CD14-positive monocyte (primary cell): ENCODE measurements around the gene MEIOSIN. TPM values are rescaled to one million over a fixed set of nuclear protein-coding genes. Genes with fewer than 3 reads are reported as not detected.

Source experiments
- DNase-seq, 3 donors: peaks; one replicate each; pipeline ENCODE4 v3.0.0-alpha.2; 2011 to 2022
- H2AFZ ChIP-seq: 2 replicates; pipeline ENCODE4 v1.6.0; 2012; ENCODE audit warnings: mild to moderate bottlenecking, low read depth, low read length, inconsistent platforms; ENCODE audit not compliant: insufficient read depth, poor library complexity, severe bottlenecking
- H3K27ac ChIP-seq, 2 donors: 1 replicate in 1 of 2; 2 replicates in 1 of 2; pipeline ENCODE4 v1.5.1; 2012 to 2013; ENCODE audit warnings: low read length in 2 of 2, control low read depth in 1 of 2, inconsistent platforms in 1 of 2, low read depth in 1 of 2, mild to moderate bottlenecking in 1 of 2
- H3K27me3 ChIP-seq, 2 donors: one replicate each; pipeline versions ENCODE4 v1.6.0 to v1.6.1; 2011 to 2013; ENCODE audit warnings: low read length in 2 of 2; ENCODE audit not compliant: control insufficient read depth in 2 of 2, insufficient read depth in 2 of 2
- H3K36me3 ChIP-seq, 2 donors: replicated peaks in 1 of 2; 1 replicate in 1 of 2; 2 replicates in 1 of 2; pipeline versions ENCODE4 v1.5.1 to v1.6.1; 2012 to 2013; ENCODE audit warnings: low read length in 2 of 2, control low read depth in 1 of 2, inconsistent platforms in 1 of 2, mild to moderate bottlenecking in 1 of 2; ENCODE audit not compliant: insufficient read depth in 2 of 2, control insufficient read depth in 1 of 2
- H3K4me1 ChIP-seq, 2 donors: 1 replicate in 1 of 2; 2 replicates in 1 of 2; pipeline versions ENCODE4 v1.5.1 to v1.6.1; 2012 to 2013; ENCODE audit warnings: low read length in 2 of 2, control low read depth in 1 of 2, inconsistent platforms in 1 of 2, mild to moderate bottlenecking in 1 of 2, moderate library complexity in 1 of 2; ENCODE audit not compliant: insufficient read depth in 2 of 2, control insufficient read depth in 1 of 2
- H3K4me2 ChIP-seq: replicated peaks from 2 replicates; pipeline ENCODE3; 2012; ENCODE audit warnings: low read length, moderate library complexity, mild to moderate bottlenecking; ENCODE audit not compliant: poor library complexity, severe bottlenecking; ENCODE audit errors: extremely low read depth
- H3K4me3 ChIP-seq, 3 experiments: fragments of 200-600 bp in 1 of 3; sonication (generic) in 1 of 3; replicated peaks in 1 of 3; 1 replicate in 2 of 3; 2 replicates in 1 of 3; pipeline ENCODE4 v1.5.1; 2011 to 2013; ENCODE audit warnings: low read length in 3 of 3, mild to moderate bottlenecking in 3 of 3, control low read depth in 2 of 3, low read depth in 2 of 3, inconsistent platforms in 1 of 3, moderate library complexity in 1 of 3
- H3K79me2 ChIP-seq: 2 replicates; pipeline ENCODE4 v1.6.0; 2012; ENCODE audit warnings: mild to moderate bottlenecking, control low read depth, inconsistent platforms, low read length, moderate library complexity; ENCODE audit not compliant: insufficient read depth
- H3K9ac ChIP-seq: 2 replicates; pipeline ENCODE4 v1.6.0; 2017; ENCODE audit warnings: low read length, mild to moderate bottlenecking; ENCODE audit not compliant: insufficient read depth, poor library complexity, severe bottlenecking
- H3K9me3 ChIP-seq, 2 donors: replicated peaks in 1 of 2; 1 replicate in 1 of 2; 2 replicates in 1 of 2; pipeline versions ENCODE4 v1.5.1 to v1.6.1; 2012 to 2013; ENCODE audit warnings: low read length in 2 of 2, control low read depth in 1 of 2; ENCODE audit not compliant: control insufficient read depth in 1 of 2, insufficient read depth in 1 of 2
- H4K20me1 ChIP-seq: 2 replicates; pipeline ENCODE4 v1.6.0; 2012; ENCODE audit warnings: mild to moderate bottlenecking, low read length, control low read depth, moderate library complexity; ENCODE audit not compliant: insufficient read depth
- H3K27ac Mint-ChIP-seq, 7 donors: one replicate each; pipeline ENCODE4 v1.8.0; 2020; ENCODE audit warnings: mild to moderate bottlenecking in 7 of 7, mixed read lengths in 7 of 7, moderate library complexity in 6 of 7, inconsistent platforms in 2 of 7
- H3K27me3 Mint-ChIP-seq, 3 donors: one replicate each; pipeline ENCODE4 v1.8.0; 2021 to 2022; ENCODE audit warnings: low read depth in 3 of 3, mild to moderate bottlenecking in 3 of 3, mixed read lengths in 3 of 3, moderate library complexity in 3 of 3, inconsistent platforms in 1 of 3
- H3K36me3 Mint-ChIP-seq, 2 donors: one replicate each; pipeline ENCODE4 v1.8.0; 2020; ENCODE audit warnings: mixed read lengths in 2 of 2, inconsistent platforms in 1 of 2, mild to moderate bottlenecking in 1 of 2
- H3K4me1 Mint-ChIP-seq: one replicate; pipeline ENCODE4 v1.8.0; 2020; ENCODE audit warnings: mild to moderate bottlenecking, mixed read lengths
- H3K4me3 Mint-ChIP-seq, 2 donors: one replicate each; pipeline ENCODE4 v1.8.0; 2020; ENCODE audit warnings: mild to moderate bottlenecking in 2 of 2, mixed read lengths in 2 of 2, moderate library complexity in 1 of 2
- H3K9me3 Mint-ChIP-seq, 7 donors: one replicate each; pipeline ENCODE4 v1.8.0; 2020 to 2022; ENCODE audit warnings: mixed read lengths in 7 of 7, mild to moderate bottlenecking in 6 of 7, moderate library complexity in 6 of 7, inconsistent platforms in 2 of 7
- CTCF ChIP-seq: fragments of 200-600 bp; IDR thresholded peaks from one replicate; pipeline ENCODE4 v1.8.0; 2022; ENCODE audit warnings: antibody characterized with exemption, mild to moderate bottlenecking
- WGBS: methylation state at CpG from one replicate; pipeline ENCODE4 v1.1.5; 2013; ENCODE audit warnings: missing lambda C conversion rate; ENCODE audit not compliant: insufficient coverage; 5-methylcytosine and 5-hydroxymethylcytosine counted together
- intact Hi-C, 2 donors: fragments of 100-400 bp; cut with micrococcal nuclease; formaldehyde crosslinking; loops; one replicate each; pipeline versions ENCODE4 v1.15.0 to v1.15.1; 2023
- polyA plus RNA-seq, 3 donors: library from polyadenylated mRNA; depleted of rRNA in 1 of 3; unstranded in 2 of 3; stranded (reverse) in 1 of 3; fragments of 300-500 nt in 2 of 3; fragments of >200 nt in 1 of 3; fragmentation: Illumina TruSeq in 2 of 3; gene quantifications; 1 replicate in 2 of 3; 2 replicates in 1 of 3; pipeline ENCODE4 v1.2.3, GENCODE V29; 2012 to 2021

Gene MEIOSIN
- polyA plus RNA-seq, 3 donors, result not detected

- Histone ChIP-seq H3K9ac (peak overlapping the region; percentile 61), H3K4me1 (peaks cover 21 to 29% of the 10 kb centered on the region in 2 donors), H3K79me2 (peaks cover 56% of the 10 kb centered on the region), H3K4me2 (peak overlapping the region; percentile 85), H3K27me3 (no peaks in the 10 kb centered on the region), H2AFZ (peak overlapping the region; percentile 74), H3K9me3 (no peaks in the 10 kb centered on the region), H3K4me3 (peak overlapping the region; percentile 45 to 90 (median 49)), H3K36me3 (peaks cover 16 to 26% of the 10 kb centered on the region in 2 donors), H3K27ac (peak overlapping the region in 1 of 2 donors; percentile 57), H4K20me1 (peaks cover 38% of the 10 kb centered on the region)
- WGBS, result 2% methylated on average over 21 of the region's 24 CpGs
- peak overlapping the region; percentile 93 to 98 for H3K4me3 Mint-ChIP-seq
- intact Hi-C loops, result loop anchor here (1.0 to 2.0 kb wide), 2 partner anchors 14 to 23 kb away; partner anchors contain the start of gene FBXO46 (in 2 of the 2)
- peaks cover 14 to 38% of the 10 kb centered on the region in 2 donors for H3K36me3 Mint-ChIP-seq
- peaks cover 0 to 3% (median 3%) of the 10 kb centered on the region in 3 donors for H3K27me3 Mint-ChIP-seq
- no peaks in the 10 kb centered on the region for H3K9me3 Mint-ChIP-seq
- no peak for DNase-seq
- peak overlapping the region; percentile 90 to 96 (median 93) for H3K27ac Mint-ChIP-seq
- peaks cover 33% of the 10 kb centered on the region for H3K4me1 Mint-ChIP-seq
- no peak for TF ChIP-seq CTCF
These were observed 16.7 kb upstream of the MEIOSIN start for GRCh38 chr19:45716359-45717130.

GRCh38 chr19:45717131-45717982 lies 15.9 kb upstream of the MEIOSIN start:
- Mint-ChIP-seq H3K27me3 (peaks cover 0 to 3% (median 3%) of the 10 kb centered on the region in 3 donors), H3K4me1 (peaks cover 38% of the 10 kb centered on the region), H3K9me3 (peaks cover 0 to 2% (median 0%) of the 10 kb centered on the region in 7 donors), H3K36me3 (peaks cover 15 to 40% of the 10 kb centered on the region in 2 donors), H3K27ac (peak overlapping the region; percentile 90 to 96 (median 93)), H3K4me3 (peak overlapping the region; percentile 93 to 98)
- Histone ChIP-seq H3K9me3 (no peaks in the 10 kb centered on the region), H3K9ac (peak overlapping the region; percentile 67), H3K79me2 (peaks cover 62% of the 10 kb centered on the region), H3K27me3 (no peaks in the 10 kb centered on the region), H3K4me2 (peak overlapping the region; percentile 85), H3K4me3 (peak overlapping the region; percentile 45 to 90 (median 49)), H3K27ac (peak overlapping the region; percentile 75 to 87), H2AFZ (peak overlapping the region; percentile 75), H3K4me1 (peaks cover 21 to 29% of the 10 kb centered on the region in 2 donors), H3K36me3 (peaks cover 9 to 23% of the 10 kb centered on the region in 2 donors), H4K20me1 (peaks cover 40% of the 10 kb centered on the region)
- WGBS, result under 1% methylated on average over 44 of the region's 51 CpGs
- TF ChIP-seq CTCF, result no peak
- peak; percentile 99 for DNase-seq
- intact Hi-C loops, result loop anchor here (1.0 to 2.0 kb wide), 2 partner anchors 13 to 24 kb away; partner anchors contain the start of gene FBXO46 (in 2 of the 2)
